HepG2 (cell line): ENCODE measurements around the gene ADGRF1. TPM values are rescaled to one million over a fixed set of nuclear protein-coding genes. Genes with fewer than 3 reads are reported as not detected.
A peak's percentile ranks its signal among the peaks of the same experiment; 100 is the strongest.

ENCODE experiments used
- BRCA1 ChIP-seq: sonication (generic); formaldehyde crosslinking; IDR thresholded peaks from 2 replicates; pipeline ENCODE4 v1.4.0; 2020; ENCODE audit warnings: missing genetic modification reagents
- ELF3 ChIP-seq: IDR thresholded peaks from 2 replicates; pipeline ENCODE4 v1.6.1; 2016; ENCODE audit warnings: missing genetic modification reagents, missing compliant biosample characterization
- EP300 ChIP-seq, 3 experiments: sonication (generic) in 1 of 3; formaldehyde crosslinking in 1 of 3; IDR thresholded peaks; 2 replicates each; pipeline versions ENCODE4 v1.5.1 to v1.6.1; 2011 to 2020; ENCODE audit warnings: low read depth in 2 of 3, low read length in 2 of 3, borderline replicate concordance in 1 of 3, improper control_type of control experiment in 1 of 3, mild to moderate bottlenecking in 1 of 3, missing genetic modification reagents in 1 of 3, moderate library complexity in 1 of 3
- GFI1 ChIP-seq: sonication (generic); formaldehyde crosslinking; IDR thresholded peaks from 2 replicates; pipeline ENCODE4 v1.5.0; 2020; ENCODE audit warnings: missing genetic modification reagents, mild to moderate bottlenecking, borderline replicate concordance
- HBP1 ChIP-seq: IDR thresholded peaks from 2 replicates; pipeline ENCODE4 v1.6.1; 2016; ENCODE audit warnings: low read depth, control low read depth
- HNF4A ChIP-seq: sonication (generic); formaldehyde crosslinking; IDR thresholded peaks from 2 replicates; pipeline ENCODE4 v1.4.0; 2020; ENCODE audit warnings: missing genetic modification reagents
- HOMEZ ChIP-seq: IDR thresholded peaks from 2 replicates; pipeline ENCODE4 v1.6.1; 2016; ENCODE audit warnings: low read depth
- IKZF5 ChIP-seq: IDR thresholded peaks from 2 replicates; pipeline ENCODE4 v1.6.1; 2018; ENCODE audit warnings: missing genetic modification reagents, mild to moderate bottlenecking, missing compliant biosample characterization
- KDM5B ChIP-seq: sonication (generic); formaldehyde crosslinking; IDR thresholded peaks from 2 replicates; pipeline ENCODE4 v1.4.0; 2020; ENCODE audit warnings: missing genetic modification reagents, mild to moderate bottlenecking, borderline replicate concordance
- KMT2B ChIP-seq: IDR thresholded peaks from 2 replicates; pipeline ENCODE4 v1.6.1; 2016; ENCODE audit warnings: missing genetic modification reagents, missing compliant biosample characterization
- MTA1 ChIP-seq: sonication (generic); formaldehyde crosslinking; IDR thresholded peaks from 2 replicates; pipeline ENCODE4 v1.4.0; 2020; ENCODE audit warnings: missing genetic modification reagents, mild to moderate bottlenecking, borderline replicate concordance
- NR2F6 ChIP-seq, 2 experiments: IDR thresholded peaks; 2 replicates each; pipeline ENCODE4 v1.6.1; 2016; ENCODE audit warnings: antibody characterized with exemption in 1 of 2, mild to moderate bottlenecking in 1 of 2
- PHF20 ChIP-seq: sonication (generic); formaldehyde crosslinking; IDR thresholded peaks from 2 replicates; pipeline ENCODE4 v1.5.0; 2020; ENCODE audit warnings: mild to moderate bottlenecking, missing genetic modification reagents
- POGZ ChIP-seq: sonication (generic); formaldehyde crosslinking; IDR thresholded peaks from 2 replicates; pipeline ENCODE4 v1.4.0; 2020; ENCODE audit warnings: mild to moderate bottlenecking, missing genetic modification reagents
- SOX6 ChIP-seq, 2 experiments: fragments of 450-650 bp in 1 of 2; sonication (generic) in 1 of 2; formaldehyde crosslinking in 1 of 2; IDR thresholded peaks; 2 replicates each; pipeline versions ENCODE4 v1.4.0 to v1.6.1; 2017 to 2020; ENCODE audit warnings: antibody characterized with exemption in 1 of 2, mild to moderate bottlenecking in 1 of 2, missing genetic modification reagents in 1 of 2
- TBX3 ChIP-seq: fragments of 450-650 bp; IDR thresholded peaks from 2 replicates; pipeline ENCODE4 v1.6.1; 2017; ENCODE audit warnings: antibody characterized with exemption, mild to moderate bottlenecking, inconsistent platforms, borderline replicate concordance
- TFAP4 ChIP-seq: sonication (generic); IDR thresholded peaks from 2 replicates; pipeline ENCODE4 v1.6.1; 2016; ENCODE audit warnings: low read depth, borderline replicate concordance
- YY1 ChIP-seq: IDR thresholded peaks from 2 replicates; pipeline ENCODE4 v1.6.1; 2011; ENCODE audit warnings: low read length, low read depth, moderate library complexity, mild to moderate bottlenecking; ENCODE audit not compliant: insufficient read depth, insufficient replicate concordance
- ZNF44 ChIP-seq: sonication (generic); formaldehyde crosslinking; IDR thresholded peaks from 2 replicates; pipeline ENCODE4 v1.5.1; 2020; ENCODE audit warnings: mild to moderate bottlenecking, missing genetic modification reagents
- ZNF441 ChIP-seq: sonication (generic); formaldehyde crosslinking; IDR thresholded peaks from 2 replicates; pipeline ENCODE4 v1.7.0; 2021; ENCODE audit warnings: missing genetic modification reagents, borderline replicate concordance
- ZNF629 ChIP-seq: sonication (generic); formaldehyde crosslinking; conservative IDR thresholded peaks from 2 replicates; pipeline ENCODE4 v1.5.0; 2020; ENCODE audit warnings: missing genetic modification reagents
- ZNF772 ChIP-seq: sonication (generic); formaldehyde crosslinking; IDR thresholded peaks from 2 replicates; pipeline ENCODE4 v1.5.0; 2020; ENCODE audit warnings: mild to moderate bottlenecking, missing genetic modification reagents
- polyA plus RNA-seq, 8 experiments: library from polyadenylated mRNA; depleted of rRNA in 3 of 8; stranded (reverse) in 7 of 8; unstranded in 1 of 8; fragments of >200 nt; fragmentation: Illumina TruSeq in 4 of 8; extraction: Trizol in 4 of 8; gene quantifications; 2 replicates each; pipeline versions ENCODE4 v1.2.1 to v1.2.3, GENCODE V29; 2011 to 2016; ENCODE audit warnings: low read depth in 4 of 8, missing spikeins in 1 of 8, mixed read lengths in 1 of 8; ENCODE audit not compliant: insufficient read depth in 1 of 8
- total RNA-seq, 5 experiments: library from RNA; depleted of rRNA; stranded (reverse); fragments of >200 nt; fragmentation: Illumina TruSeq; extraction: Trizol; gene quantifications; 2 replicates each; pipeline ENCODE4 v1.2.3, GENCODE V29; 2016; ENCODE audit warnings: low read depth in 1 of 5

Gene ADGRF1
- total and polyA plus RNA-seq, 2 of the 13 experiments (the other 11 are each of a cell fraction or from before 2014, with no cell fraction given), result not detected

- TF ChIP-seq IKZF5 (CRISPR knock-in tag), result peak; percentile 34; the same call in 1 of the 2 replicates
- TF ChIP-seq HNF4A (CRISPR knock-in tag), result peak; percentile 99
- TF ChIP-seq ZNF772 (CRISPR knock-in tag), result 0 out of 2 replicates have a peak, but pooled peaks have one; percentile 64
- 0 out of 2 replicates have a peak, but pooled peaks have one; percentile 43 for TF ChIP-seq ZNF44 (CRISPR knock-in tag)
- peak; percentile 62; the same call in 1 of the 2 replicates for TF ChIP-seq GFI1 (CRISPR knock-in tag)
- TF ChIP-seq HBP1, result peak; percentile 29; the same call in 1 of the 2 replicates
- TF ChIP-seq ELF3 (CRISPR knock-in tag), result peak; percentile 60
- peak; percentile 53 to 76; a peak in 3 of 4 replicates for TF ChIP-seq EP300 (IDR thresholded peaks at IDR 0.05; ENCODE audit: low read depth in 2 of 2, low read length in 2 of 2)
- 0 out of 2 replicates have a peak, but pooled peaks have one; percentile 15 for TF ChIP-seq EP300 (CRISPR knock-in tag; IDR thresholded peaks at IDR 0.05; ENCODE audit: borderline replicate concordance)
- peak; percentile 30; the same call in 1 of the 2 replicates for TF ChIP-seq TFAP4
- TF ChIP-seq SOX6 (IDR thresholded peaks at IDR 0.05), result no peak
- TF ChIP-seq SOX6 (CRISPR knock-in tag; IDR thresholded peaks at IDR 0.05), result peak; percentile 85
- TF ChIP-seq NR2F6 (IDR thresholded peaks at IDR 0.05), result no peak; the same call in 1 of the 2 replicates
- 0 out of 2 replicates have a peak, but pooled peaks have one; percentile 27 for TF ChIP-seq NR2F6 (CRISPR knock-in tag; IDR thresholded peaks at IDR 0.05)
- no peak for TF ChIP-seq TBX3
- peak; percentile 97 for TF ChIP-seq HOMEZ
- TF ChIP-seq ZNF629 (CRISPR knock-in tag), result peak; percentile 83; the same call in 1 of the 2 replicates
- peak; percentile 41; the same call in 1 of the 2 replicates for TF ChIP-seq KMT2B (CRISPR knock-in tag)
- no peak for TF ChIP-seq BRCA1 (CRISPR knock-in tag)
- TF ChIP-seq MTA1 (CRISPR knock-in tag), result peak; percentile 88; the same call in 1 of the 2 replicates
- peak; percentile 89 for TF ChIP-seq YY1
- 0 out of 2 replicates have a peak, but pooled peaks have one; percentile 33 for TF ChIP-seq PHF20 (CRISPR knock-in tag)
- peak; percentile 99 for TF ChIP-seq POGZ
- 0 out of 2 replicates have a peak, but pooled peaks have one; percentile 41 for TF ChIP-seq ZNF441
- TF ChIP-seq KDM5B (CRISPR knock-in tag), result peak; percentile 43; the same call in 1 of the 2 replicates
These were observed 19.5 kb upstream of the ADGRF1 start (continued) for GRCh38 chr6:47061309-47062300.
